ENCODE results near the gene DAZAP1.

Gene DAZAP1

DNA sequence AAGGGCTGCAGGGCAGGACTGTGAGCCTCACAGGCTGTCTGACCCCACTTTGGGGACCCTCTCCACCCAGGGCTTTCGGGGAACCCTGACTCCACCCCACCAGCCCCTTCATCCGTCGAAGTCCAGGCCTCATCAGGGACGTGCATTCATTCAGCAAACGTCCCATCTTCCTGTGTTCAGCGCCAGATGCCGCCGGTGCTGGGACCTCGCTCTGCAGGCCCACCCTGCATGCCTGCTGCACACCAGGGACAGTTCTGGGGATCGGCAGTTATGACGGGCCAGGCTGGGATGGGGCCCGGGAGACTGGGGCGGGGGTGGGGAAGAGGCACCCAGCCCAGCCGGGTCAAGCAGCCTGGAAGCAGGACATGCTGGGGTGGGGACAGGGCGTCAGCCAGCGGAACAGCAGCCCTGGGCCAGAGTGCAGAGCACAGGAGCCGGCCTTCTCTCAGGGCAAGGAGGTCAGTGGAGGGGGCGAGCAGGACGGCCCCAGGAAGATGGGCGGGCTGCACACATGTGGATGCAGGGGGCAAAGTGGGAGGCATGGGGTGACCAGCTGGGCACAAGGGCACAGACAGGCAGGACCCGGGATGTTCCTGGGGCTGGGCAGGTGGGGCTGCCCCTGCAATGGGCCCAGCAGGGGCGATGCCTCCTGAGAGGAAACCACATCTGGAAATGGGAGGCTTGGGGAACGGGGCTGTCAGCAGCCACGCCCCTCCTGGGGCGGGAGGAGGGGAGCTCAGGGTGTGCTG, 11.2 kb upstream of the DAZAP1 start:
- TF ChIP-seq CTCF (IDR thresholded peaks at IDR 0.05; ENCODE audit: insufficient read depth, low read length, missing control alignments): no peak
- ChIA-PET CTCF (interaction anchor here (1.0 to 1.3 kb wide), 2 partner anchors 10 to 116 kb away, joined by 3 read pairs; no protein-coding TSS in a partner anchor), POLR2A (no interaction called here)
- H3K4me3 ChIP-seq (ENCODE audit: low read depth, low read length): no peak overlapping the region
- no peak for DNase-seq (ENCODE audit: low read depth, low spot score)

DNA sequence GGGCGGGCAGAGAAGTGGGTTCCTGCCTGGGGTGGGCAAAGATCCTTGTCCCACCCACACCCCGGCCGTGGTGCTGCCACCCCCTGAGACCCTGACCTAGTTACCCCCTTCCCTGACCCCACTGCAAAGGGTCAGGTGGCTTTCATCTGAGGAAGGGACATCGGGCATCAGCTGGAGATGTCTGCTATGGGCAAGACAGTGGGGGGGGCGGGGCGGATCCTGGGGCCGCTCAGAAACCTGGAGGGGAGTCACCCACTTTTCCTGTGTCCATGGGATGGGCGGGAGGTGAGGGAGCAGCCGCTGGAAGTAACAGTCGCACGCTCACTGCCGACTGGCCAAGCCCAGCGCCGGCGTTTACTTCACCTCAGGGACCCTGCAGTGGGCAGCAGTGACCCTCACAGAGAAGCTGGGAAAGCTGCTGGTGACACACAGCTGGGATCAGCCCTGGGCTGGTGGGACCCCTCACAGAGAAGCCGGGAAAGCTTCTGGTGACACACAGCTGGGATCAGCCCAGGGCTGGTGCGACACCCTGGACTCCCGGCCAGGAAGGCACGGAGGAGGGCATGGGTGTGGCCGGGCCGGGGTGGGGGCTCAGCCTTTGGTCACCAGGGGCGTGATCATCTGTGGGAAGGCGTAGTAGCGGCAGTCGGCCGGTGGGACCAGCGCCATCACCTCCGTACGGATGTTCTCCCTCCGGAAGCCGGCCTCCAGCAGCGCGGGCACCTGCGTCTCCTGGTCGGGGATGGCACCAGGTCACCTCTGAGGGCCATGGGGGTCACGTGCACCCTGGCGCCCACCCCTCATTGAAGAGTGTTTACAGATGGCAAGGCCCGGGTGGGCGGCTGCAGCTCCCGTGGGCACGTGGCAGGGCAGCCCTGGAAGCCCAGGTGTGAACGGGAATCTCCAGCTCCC, 10.4 kb upstream of the DAZAP1 start:
- TF ChIP-seq CTCF (IDR thresholded peaks at IDR 0.05; ENCODE audit: insufficient read depth, low read length, missing control alignments): no peak
- no peak for DNase-seq (ENCODE audit: low read depth, low spot score)
- no peak overlapping the region for H3K4me3 ChIP-seq (ENCODE audit: low read depth, low read length)
- ChIA-PET POLR2A (interaction anchor here (0.9 kb wide), 1 partner anchor 19 kb away, joined by 4 read pairs; no protein-coding TSS in a partner anchor), CTCF (interaction anchor here (1.0 to 1.8 kb wide), 3 partner anchors 9 to 117 kb away, joined by 3 to 7 read pairs (median 3); no protein-coding TSS in a partner anchor)

GRCh38 chr19:1397838-1398237, 9.5 kb upstream of the DAZAP1 start:
- no peak for TF ChIP-seq CTCF (IDR thresholded peaks at IDR 0.05; ENCODE audit: insufficient read depth, low read length, missing control alignments)
- H3K4me3 ChIP-seq (ENCODE audit: low read depth, low read length): no peak overlapping the region
- CTCF ChIA-PET: interaction anchor here (1.2 to 1.8 kb wide), 2 partner anchors 12 to 82 kb away, joined by 5 to 7 read pairs; no protein-coding TSS in a partner anchor
- DNase-seq (ENCODE audit: low read depth, low spot score): no peak
- POLR2A ChIA-PET: interaction anchor here (0.9 kb wide), 1 partner anchor 19 kb away, joined by 4 read pairs; no protein-coding TSS in a partner anchor

DNA sequence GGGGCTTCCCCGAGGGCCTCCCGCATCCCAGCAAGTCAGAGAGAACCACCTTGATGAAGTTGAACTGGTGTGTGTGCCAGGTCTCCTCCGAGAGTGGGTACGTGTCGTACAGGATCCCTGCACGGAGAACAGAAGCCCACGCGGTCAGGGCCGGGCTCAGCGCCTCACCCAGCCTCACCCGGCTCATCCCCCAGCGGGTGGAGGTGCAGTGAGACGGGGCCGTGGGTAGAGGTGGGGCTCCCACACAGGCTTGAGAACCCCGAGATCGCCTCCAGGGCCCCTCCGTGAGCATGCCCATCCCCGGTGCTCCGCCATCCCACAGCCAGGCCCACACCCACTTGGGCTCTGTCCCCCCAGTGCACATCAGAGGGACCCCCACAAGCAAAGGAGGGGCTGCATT, 8.3 kb upstream of the DAZAP1 start:
- POLR2A ChIA-PET: no interaction called here

GRCh38 chr19:1399745-1400144, 7.6 kb upstream of the DAZAP1 start:
- no peak for TF ChIP-seq CTCF (IDR thresholded peaks at IDR 0.05; ENCODE audit: insufficient read depth, low read length, missing control alignments)
- DNase-seq (ENCODE audit: low read depth, low spot score): no peak
- POLR2A ChIA-PET: no interaction called here
- CTCF ChIA-PET: no interaction called here
- H3K4me3 ChIP-seq (ENCODE audit: low read depth, low read length): no peak overlapping the region

More for the DNA sequence above, 8.3 kb upstream of the DAZAP1 start:
- CTCF ChIA-PET: no interaction called here
- H3K4me3 ChIP-seq (ENCODE audit: low read depth, low read length): no peak overlapping the region
- DNase-seq (ENCODE audit: low read depth, low spot score): no peak
- TF ChIP-seq CTCF (IDR thresholded peaks at IDR 0.05; ENCODE audit: insufficient read depth, low read length, missing control alignments): no peak
